Measurements from ENCODE around the gene TSEN54. TPM values are rescaled to one million over a fixed set of nuclear protein-coding genes. Genes with fewer than 3 reads are reported as not detected.
A peak's percentile ranks its signal among the peaks of the same experiment; 100 is the strongest.

Gene TSEN54
- total RNA-seq, 1 donor from 2014 or later = 56.0 TPM

GRCh38 chr17:75558666-75559530 lies 42.6 kb downstream of the TSEN54 start:
- TF ChIP-seq CTCF (IDR thresholded peaks at IDR 0.05; ENCODE audit: unreplicated experiment) = no peak
- Mint-ChIP-seq H3K27me3 (no peaks in the 10 kb centered on the region), H3K4me1 (ENCODE audit: low read depth) (peaks cover 17% of the 10 kb centered on the region), H3K27ac (no peak overlapping the region), H3K4me3 (ENCODE audit: low read depth) (peak overlapping the region; percentile 16), H3K9me3 (ENCODE audit: low read depth) (no peaks in the 10 kb centered on the region), H3K36me3 (ENCODE audit: insufficient read depth) (peaks cover 8% of the 10 kb centered on the region)
- no peak for DNase-seq (ENCODE audit: low spot score, unreplicated experiment)

- Mint-ChIP-seq H3K27ac (no peak overlapping the region), H3K4me1 (ENCODE audit: low read depth) (peaks cover 14% of the 10 kb centered on the region), H3K4me3 (ENCODE audit: low read depth) (no peak overlapping the region), H3K9me3 (ENCODE audit: low read depth) (no peaks in the 10 kb centered on the region), H3K27me3 (no peaks in the 10 kb centered on the region), H3K36me3 (ENCODE audit: insufficient read depth) (peaks cover 10% of the 10 kb centered on the region)
- no peak for TF ChIP-seq CTCF (IDR thresholded peaks at IDR 0.05; ENCODE audit: unreplicated experiment)
- no peak for DNase-seq (ENCODE audit: low spot score, unreplicated experiment)
These were observed 43.7 kb downstream of the TSEN54 start for GRCh38 chr17:75559958-75560533.

- H3K36me3 Mint-ChIP-seq (ENCODE audit: insufficient read depth) = peaks cover 19% of the 10 kb centered on the region
- no peak for DNase-seq (ENCODE audit: low spot score, unreplicated experiment)
- no peaks in the 10 kb centered on the region for H3K9me3 Mint-ChIP-seq (ENCODE audit: low read depth)
- no peak for TF ChIP-seq CTCF (IDR thresholded peaks at IDR 0.05; ENCODE audit: unreplicated experiment)
- H3K27ac Mint-ChIP-seq = no peak overlapping the region
- H3K4me3 Mint-ChIP-seq (ENCODE audit: low read depth) = no peak overlapping the region
- no peaks in the 10 kb centered on the region for H3K27me3 Mint-ChIP-seq
- H3K4me1 Mint-ChIP-seq (ENCODE audit: low read depth) = peaks cover 10% of the 10 kb centered on the region
These were observed 45.7 kb downstream of the TSEN54 start for GRCh38 chr17:75561927-75562603.

- no peak overlapping the region for H3K4me3 Mint-ChIP-seq (ENCODE audit: low read depth)
- H3K27me3 Mint-ChIP-seq = no peaks in the 10 kb centered on the region
- H3K9me3 Mint-ChIP-seq (ENCODE audit: low read depth) = no peaks in the 10 kb centered on the region
- no peak overlapping the region for H3K27ac Mint-ChIP-seq
- DNase-seq (ENCODE audit: low spot score, unreplicated experiment) = no peak
- H3K4me1 Mint-ChIP-seq (ENCODE audit: low read depth) = peaks cover 2% of the 10 kb centered on the region
- TF ChIP-seq CTCF (IDR thresholded peaks at IDR 0.05; ENCODE audit: unreplicated experiment) = no peak
- peaks cover 19% of the 10 kb centered on the region for H3K36me3 Mint-ChIP-seq (ENCODE audit: insufficient read depth)
These were observed 46.9 kb downstream of the TSEN54 start for GRCh38 chr17:75563063-75563758.

GRCh38 chr17:75564195-75564594 lies 47.9 kb downstream of the TSEN54 start:
- no peaks in the 10 kb centered on the region for H3K27me3 Mint-ChIP-seq
- DNase-seq (ENCODE audit: low spot score, unreplicated experiment) = no peak
- H3K4me3 Mint-ChIP-seq (ENCODE audit: low read depth) = no peak overlapping the region
- H3K9me3 Mint-ChIP-seq (ENCODE audit: low read depth) = no peaks in the 10 kb centered on the region
- no peak for TF ChIP-seq CTCF (IDR thresholded peaks at IDR 0.05; ENCODE audit: unreplicated experiment)
- no peak overlapping the region for H3K27ac Mint-ChIP-seq
- H3K4me1 Mint-ChIP-seq (ENCODE audit: low read depth) = no peaks in the 10 kb centered on the region
- peaks cover 17% of the 10 kb centered on the region for H3K36me3 Mint-ChIP-seq (ENCODE audit: insufficient read depth)

Measured in progenitor cell of endocrine pancreas (in vitro differentiated cells).